HTERT RPE-1 (cell line): Measurements from ENCODE around the gene CBX2.

ENCODE experiments used
- in situ Hi-C: fragments of 300-500 bp; cut with MboI; formaldehyde crosslinking; loops from 4 replicates; pipeline ENCODE4 v1.14.3; 2020; ENCODE audit warnings: low sequenced_read_pairs

CBX2 gene

DNA sequence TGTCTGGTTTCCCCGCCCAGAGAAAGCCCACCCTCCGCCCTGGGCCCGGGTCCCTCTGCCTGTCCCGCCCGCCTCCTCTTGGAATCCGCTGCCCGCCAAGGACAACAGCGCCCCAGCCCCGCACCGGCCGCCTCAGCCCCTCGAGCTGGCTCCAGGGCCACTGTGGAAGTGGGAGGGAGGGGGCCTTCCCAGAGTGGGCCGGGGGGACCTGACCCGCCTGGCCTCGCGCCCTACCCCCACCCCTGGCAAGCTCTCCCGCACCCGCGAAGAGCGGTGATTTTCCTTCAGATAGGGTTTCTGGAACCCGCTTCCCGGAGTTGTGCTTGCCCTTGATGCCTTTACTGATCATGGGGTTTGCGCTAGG lies 21.2 kb downstream of the CBX2 start:
- in situ Hi-C loops: no loop called here

DNA sequence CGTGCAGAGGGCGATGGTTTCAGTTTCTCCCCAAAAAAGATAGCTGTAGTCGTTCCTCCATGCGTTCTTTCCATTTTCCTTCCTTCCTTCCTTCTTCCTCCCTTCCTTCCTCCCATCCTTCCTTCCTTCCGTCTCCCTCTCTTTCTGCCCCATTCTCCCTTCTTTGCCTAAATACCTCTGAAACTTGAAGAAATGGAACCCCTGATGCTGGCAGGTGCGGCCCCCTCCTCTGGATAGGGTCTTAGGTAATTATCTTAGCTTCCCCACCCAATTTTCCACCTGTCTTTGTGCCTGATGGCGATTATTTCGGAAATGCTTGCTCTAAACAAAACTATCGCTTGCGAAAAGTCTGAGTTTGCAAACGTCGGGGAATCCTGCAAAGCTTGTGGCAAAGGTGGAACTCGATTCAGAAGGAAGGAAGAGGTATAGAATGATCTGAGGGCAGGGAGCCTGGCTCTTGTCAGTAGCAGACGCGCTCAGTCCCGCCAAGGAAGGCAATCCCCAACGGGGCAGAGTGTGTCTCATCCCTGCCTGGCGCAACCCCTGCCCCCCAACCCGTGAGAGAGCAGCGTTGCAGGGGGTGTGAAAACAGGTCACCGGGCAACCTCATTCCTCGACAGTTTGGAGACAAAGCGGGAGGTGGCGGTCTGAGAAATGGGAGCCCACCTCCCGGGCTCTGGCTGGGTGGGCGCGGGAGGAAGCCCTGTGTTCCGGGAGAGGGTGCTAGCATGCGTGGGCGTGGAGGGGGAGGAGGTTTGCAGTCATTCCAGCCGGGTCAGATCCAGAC lies 21.8 kb downstream of the CBX2 start:
- in situ Hi-C loops: no loop called here

DNA sequence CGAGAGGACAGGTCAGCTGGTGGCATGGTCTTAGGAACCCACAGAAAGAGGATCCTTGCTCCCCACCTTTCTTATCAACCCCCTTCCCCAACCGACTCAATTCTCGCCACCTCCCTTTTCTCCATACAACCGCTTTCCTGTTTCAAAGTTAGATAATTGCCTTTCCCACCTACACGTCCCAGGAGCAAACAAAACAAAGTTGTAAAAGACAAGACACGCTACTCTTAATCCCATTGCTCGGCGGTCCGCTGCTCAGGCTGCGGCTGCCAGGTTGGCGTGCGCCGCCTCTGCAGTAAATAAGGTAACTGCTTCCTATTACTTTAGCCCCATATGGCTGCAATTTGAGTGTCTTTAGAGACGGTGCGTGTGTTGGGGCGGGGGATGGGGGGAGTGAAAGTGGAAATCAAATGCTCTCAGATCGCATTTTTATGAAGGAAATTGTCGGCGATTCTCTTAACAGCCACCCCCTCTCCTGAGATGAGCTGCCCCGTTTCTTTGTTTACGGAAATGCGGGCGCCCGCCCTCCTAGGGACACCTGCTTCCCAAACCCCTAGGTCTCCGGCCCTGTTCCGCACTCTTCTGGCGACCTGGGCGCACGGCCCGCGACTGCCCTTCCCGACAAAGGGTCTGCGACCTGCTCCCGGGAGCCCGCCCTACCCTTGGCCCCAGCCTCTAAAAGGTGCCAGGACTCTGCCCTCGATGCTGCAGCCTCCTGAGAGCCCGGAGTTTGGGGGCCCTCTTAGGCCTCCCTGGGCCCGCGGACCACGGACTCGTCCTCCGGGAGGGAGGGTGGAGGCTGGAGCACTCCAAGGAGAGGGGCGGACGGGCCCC lies 22.6 kb downstream of the CBX2 start:
- in situ Hi-C loops: no loop called here

DNA sequence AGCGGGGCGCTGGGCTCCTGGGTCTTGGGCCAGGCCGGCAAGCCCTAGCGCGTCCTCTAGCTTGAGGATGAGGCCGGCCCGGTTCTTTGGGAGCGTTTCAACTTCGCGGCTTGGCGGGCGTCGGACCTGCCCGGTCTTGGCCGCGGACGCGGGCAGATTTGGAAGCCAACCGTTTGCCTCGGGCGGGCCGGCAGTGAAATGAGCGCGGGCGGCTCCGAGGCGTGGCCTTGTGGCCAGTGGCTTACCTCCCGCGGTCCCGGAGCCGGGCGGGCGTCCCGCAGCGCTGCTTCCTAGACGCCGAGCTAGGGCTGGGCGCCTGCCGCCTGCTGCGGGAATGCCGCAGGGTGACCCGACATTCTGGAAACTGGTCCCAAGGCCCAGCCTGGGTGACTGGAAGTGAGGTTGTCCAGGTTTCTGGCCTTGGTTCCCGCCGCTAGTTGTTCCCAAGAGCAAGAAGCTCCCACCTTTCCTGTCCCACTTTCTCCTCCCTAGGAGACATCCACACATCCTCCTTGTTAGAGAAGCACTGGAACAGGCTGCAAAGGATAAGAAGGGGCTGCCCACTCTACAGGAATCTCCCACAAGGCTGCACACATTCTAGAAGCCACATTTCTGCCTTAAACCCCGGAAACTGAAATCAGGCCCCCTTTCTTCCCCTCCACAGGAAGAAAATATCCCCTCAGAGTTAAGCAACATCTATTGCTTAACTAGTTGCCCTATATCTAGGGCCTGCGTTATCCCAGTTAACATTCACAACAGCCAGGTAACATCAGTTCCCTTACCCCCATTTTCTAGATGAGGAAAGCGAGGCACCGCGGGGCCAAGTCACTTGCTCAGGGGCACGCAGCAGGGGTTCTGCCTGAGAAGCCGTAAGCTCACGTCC lies 23.4 kb downstream of the CBX2 start:
- in situ Hi-C loops: no loop called here

DNA sequence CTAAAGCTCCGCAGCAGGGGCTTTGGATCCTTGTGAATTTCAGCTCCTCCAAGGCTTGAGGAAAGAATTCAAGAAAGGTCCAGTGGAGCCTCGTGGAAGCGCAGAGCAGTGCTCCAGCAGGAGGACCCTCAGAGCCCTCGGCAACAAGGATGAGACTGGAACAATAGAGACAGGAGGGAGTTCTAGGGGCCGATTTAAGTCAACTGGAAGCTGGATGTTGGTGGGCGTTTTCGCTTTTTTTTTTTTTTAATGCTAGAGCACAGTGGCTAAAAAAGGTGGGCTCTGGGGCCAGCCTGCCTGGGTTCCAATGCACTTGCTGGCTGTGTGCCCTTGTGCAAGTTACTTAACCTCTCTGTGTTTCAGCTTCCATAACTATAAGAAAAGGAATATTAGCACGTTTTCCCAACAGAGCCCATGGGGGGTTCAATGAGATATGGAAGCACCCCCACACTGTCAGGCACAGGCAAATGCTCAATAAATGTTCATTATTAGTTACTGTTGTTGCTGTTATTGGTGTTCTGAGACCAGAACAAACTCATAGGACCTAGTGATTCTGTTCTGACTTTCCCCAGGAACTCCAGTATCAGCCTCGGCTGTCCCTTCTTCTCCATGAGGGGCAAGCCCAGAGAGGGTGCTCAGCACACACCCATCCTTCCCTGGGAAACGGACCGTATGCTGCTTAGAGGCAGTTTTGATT lies 24.2 kb downstream of the CBX2 start:
- in situ Hi-C loops: no loop called here

DNA sequence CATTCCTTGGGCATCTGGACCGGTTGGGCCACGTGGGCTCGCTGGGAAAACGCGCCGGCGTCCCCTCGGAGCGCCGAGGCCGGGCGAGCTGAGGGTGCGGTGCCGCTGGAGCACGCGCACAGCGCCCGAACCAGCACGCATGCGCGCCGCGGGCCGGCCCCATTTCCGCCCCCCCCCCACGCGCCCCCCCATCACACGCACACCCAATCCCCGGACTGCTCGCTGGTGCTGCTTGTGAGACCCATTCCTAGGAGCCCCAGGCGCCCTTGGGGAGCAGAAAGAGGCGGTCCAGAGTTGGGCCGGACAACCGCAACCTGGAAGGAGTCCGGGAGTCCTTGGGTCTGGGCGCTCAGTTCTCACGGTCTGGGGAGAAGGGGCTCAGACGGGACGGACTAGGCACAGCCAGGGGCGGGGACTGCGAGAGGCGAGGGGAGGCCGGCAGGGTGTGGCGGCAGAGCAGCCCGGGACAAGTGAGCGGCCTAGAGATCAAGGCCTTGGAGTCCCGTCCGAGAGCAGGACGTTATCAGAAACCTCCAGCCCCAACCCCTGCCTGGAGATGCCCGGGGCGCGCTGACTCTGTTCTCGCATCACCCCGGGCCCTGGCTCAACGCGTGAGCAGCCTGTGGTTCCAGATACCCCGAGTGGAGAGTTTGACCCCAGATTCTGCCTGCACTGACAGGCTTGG lies 24.9 kb downstream of the CBX2 start:
- in situ Hi-C loops: no loop called here

DNA sequence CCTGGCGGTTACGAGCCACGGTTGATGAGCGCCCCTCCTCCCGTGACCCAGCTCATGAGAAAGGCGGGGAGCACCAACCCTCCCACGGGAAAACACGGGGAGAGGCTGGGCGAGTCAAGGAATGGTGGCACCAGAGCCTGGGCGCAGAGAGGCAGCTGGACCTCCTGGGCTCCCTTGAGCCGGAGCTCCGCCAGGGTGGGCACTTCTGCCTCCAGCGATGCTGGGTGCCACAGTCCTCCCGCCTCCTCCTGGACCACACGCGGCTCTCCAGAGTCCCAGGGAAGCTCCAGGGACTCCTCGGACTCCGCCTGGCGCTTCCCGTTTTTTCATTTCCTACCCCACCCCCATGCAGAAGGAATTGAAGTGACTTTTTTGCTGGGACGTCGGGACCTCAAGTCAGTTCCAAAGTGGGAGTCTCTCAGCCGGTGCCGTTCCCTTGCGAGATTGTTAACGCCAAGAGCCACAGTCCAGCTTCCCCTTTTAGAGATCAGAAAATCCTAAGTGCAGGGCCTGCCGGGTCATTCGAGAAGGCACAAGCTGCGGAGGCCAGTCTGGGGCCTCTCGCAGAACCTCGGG lies 25.6 kb downstream of the CBX2 start:
- in situ Hi-C loops: no loop called here

DNA sequence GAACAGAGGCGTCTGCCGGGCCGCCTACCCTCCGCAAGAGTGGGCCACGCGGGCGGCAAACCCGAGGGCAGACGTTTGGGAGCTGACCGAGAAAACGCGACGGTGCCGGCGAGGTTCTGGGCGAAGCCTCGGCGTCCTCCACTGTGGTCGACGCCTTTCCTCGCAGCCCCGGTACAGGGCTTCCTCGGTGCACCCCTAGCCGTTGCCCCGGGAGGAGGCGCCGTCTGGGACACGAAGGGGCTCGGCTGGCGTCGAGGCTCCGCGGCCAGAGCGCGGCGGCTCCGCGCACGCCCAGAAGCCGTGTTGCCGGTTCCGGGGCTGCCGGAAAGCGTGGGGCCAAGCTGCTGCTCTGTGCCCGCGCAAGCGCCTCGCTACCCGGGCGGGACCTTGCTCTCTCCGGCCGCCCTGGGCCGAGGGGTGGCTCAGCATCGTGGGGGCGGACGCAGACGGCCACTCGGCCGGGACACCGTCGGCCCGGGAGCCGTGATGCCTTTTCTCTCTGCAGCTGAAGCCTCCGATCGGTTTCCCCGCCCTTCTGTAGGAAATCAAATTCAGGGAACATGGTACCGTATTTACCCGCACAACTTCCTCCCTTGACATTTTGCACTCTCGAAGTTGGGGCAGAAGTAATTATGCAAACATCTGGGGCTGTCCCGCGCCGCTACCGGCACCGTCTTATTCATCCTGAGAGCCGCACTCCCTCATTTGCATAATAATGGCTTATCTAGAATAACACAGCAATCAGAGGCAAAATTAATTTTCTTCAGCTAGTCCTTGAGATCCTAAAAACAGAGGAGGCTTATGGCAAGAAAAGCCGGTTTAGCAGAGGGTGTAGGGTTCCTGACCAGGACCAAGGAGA lies 26.3 kb downstream of the CBX2 start:
- in situ Hi-C loops: no loop called here

DNA sequence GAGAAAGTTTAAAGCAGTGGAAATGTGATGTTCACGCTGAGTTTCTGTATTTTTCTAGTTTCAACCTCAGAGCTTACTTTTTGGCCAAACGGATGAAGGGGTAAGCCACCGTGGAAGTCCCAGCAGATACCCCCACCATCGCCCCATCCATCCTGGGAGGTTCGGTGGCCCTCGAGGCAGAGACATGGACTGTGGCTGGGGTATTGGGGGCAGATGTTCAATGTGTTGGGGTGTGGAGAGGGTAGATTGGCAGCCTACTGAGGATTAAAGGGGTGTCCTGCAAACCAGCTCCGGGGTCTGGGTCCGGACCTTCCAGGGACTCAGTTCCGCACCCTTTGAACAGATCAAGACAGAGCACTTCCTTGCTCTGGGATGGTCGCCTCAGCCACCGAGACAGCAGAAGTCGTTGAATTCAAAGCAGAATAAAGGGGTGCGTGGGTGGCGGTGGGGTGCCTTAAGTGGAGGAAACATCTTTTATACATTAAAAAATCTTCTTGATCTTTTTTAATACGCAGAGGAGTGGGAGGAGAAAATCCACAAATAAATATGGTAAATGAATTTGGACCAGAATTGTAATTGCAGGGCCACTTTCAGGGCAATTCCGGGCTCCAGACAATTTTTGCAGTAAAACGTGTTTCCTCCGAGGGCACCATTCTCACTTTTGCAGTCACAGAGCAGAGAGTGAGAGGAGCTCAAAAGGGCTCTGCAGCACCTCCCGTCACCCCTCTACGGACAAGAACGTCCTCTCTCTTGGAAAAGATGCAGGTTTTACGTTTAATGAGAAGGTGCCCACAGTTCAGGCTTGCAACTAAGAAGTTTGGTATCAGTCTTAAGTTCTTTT lies 27.1 kb downstream of the CBX2 start:
- in situ Hi-C loops: no loop called here

DNA sequence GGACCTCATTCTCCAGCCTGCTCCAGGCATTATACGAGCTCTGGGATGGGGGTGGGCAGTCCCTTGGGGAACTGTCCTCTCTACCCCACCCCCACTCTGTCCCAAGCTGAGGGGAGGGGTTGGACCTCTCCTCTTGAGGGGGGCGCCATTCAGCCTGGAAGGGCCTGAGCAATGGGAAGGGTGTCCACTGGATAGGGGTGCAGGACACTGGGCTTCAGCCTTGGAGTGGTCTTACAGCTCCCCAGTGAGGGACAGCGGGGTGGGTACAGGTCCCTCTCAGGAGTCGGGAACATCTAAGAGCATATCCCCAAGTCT lies 28.5 kb downstream of the CBX2 start:
- in situ Hi-C loops: no loop called here

DNA sequence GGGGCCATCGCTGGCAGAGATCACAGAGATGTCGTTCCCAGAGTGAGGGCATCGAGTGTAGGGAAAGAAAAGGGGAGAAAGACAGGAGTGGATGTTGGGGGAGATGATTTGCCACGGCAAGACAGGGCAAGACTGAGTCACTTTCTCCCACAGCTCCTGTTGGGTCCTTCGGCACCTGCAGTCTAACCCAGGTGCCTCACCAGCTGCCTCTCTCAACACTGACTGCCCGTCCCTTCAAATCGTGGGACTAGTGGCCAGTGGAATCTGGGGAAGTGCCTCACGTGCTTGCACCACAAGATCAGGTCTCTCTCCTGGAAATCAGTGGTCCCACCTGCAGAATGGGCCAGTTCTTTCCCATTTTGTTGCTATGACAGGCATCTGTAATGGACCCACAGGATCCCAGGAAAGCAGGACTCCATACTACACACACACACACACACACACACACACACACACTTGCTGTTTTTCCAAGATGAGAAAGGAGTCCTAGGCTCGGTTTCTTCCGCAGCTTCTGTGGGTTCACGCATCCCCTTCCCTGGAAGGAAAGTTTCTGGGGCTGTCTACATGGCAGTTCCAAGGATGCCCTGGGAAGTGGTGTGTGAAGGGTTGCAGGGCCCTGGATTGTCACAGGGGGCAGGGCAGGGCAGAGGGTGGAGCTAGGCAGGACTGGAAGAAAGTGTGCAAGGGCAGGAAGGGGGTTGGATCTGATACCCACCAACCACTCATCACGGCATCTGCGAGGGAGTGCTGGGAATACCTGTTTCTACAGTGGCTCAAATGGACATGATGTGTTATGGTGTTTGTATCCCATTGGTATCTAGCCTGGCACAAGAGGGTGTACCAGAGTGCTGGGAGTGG lies 29.1 kb downstream of the CBX2 start:
- in situ Hi-C loops: no loop called here

DNA sequence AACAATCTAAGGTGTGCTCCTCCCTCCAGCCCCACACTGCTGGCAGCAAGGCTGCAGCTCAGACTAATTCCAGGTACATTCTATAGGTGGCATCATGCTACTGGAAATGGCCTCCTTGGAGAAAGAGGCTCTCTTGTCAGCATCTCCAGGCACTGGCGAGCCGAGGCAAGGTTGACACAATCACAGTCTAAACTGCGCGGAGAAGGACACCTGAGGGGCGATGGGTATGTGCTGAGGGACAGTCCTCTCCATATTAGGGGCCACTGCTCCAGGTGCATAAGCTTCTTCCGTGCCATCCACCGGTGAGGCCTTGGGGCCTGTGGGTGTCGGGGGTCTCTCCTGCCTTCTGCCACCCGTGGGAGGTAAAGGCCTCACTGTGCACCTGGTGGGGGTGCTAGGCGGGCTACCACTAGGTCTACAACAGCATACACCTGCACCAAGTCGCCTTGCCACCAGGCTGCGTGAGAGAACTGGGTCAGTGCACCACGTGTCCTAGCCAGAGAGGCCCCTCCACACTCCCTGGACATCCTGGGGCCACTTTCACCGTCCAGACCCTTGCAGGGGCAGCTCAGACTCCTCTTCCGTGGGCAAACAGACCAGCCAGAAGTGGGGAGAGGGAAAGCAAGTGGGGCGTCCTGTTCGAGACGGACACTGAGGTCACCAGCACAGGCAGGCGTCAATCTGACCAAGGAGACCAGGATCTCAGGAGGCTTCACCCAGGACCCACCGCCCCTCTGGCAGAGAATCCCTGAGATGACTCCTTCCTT lies 31.0 kb downstream of the CBX2 start:
- in situ Hi-C loops: no loop called here

DNA sequence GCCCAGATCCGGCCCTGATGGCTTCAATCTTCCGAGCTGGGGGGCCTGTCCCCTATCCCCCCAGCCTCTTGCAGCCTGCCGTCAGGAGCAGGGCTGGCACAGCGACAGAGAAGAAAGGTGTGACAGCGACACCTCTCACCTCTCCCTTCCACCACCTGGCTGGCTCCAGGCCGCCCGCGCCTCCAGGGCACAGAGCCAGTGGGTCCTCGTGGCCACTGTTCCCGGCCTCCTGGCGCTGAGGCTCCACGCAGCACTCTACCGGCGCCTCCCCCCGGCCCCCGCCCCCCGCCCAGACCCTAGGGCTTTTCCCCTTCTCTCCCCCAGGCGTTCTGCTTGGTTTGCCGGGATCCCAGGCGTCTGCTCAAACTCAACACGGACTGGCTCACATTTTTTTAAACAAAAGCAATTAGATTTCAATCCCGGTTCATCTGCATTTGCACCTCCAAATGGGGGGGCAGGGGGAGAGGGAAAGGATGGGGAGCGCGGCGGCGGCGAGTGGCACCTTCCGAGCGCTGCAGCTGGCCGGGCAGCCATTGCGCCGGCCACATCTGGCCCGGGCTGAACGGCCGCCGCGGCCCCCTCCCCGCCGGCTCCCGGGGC lies 31.7 kb downstream of the CBX2 start:
- in situ Hi-C loops: no loop called here

DNA sequence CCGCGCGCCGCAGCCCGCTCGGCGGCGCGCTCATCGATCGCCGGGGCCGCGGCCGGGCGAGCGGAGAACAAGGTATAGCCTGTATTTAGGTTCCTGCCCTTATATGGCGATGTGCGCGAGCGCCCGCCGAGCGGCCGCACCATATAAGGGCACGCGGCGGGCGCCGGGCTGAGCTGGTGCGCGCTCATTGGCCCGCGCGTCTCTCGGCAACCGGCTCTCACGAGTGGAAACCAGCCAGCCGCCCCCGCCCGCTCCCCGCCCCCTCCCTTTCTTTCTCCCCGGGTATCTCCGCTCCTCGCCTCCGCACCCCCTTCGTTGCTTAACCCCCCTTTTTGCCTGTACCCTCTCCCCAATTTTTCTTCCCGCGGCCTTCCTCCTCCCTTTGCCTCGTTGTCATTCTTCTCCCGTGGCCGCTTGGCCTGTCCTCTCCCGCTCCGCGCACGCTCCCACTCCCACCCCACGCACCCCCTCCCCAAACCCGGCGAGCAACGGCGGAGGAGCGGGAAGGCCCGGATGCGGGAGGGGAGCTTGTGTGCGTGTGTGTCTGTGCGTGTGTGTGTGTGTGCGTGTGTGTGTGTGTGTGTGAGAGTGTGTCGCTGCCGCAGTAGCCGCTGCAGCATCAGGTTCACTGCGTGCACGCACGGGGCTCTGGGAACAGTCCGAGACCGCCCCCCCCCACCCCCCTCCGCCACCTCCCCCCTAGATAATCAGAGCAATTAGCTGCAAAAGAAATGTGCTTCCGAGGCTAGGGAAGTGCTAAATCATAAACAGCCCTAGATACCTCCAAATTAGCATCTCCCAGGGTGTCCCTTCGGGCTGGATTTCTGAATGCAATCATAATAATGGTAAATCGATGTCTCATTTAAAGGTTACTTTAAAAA lies 32.4 kb downstream of the CBX2 start:
- in situ Hi-C loops: no loop called here
